ENCODE data around the gene TMBIM6.
"Not testable (repeated sequence)": the region's sequence is repeated elsewhere in the genome, so short reads cannot be mapped to it uniquely, and the experiment has no call there.

TMBIM6 gene

GRCh38 chr12:49777341-49777740, 36.0 kb downstream of the TMBIM6 start:
- in situ Hi-C loops (cut with MboI; ENCODE audit: low sequenced_read_pairs, unreplicated experiment), result no loop called here
- TF ChIP-seq CTCF (IDR thresholded peaks at IDR 0.05; ENCODE audit: borderline replicate concordance, control extremely low read depth, extremely low read depth, insufficient read depth, missing control alignments), result no peak
- no peak for DNase-seq (ENCODE audit: low spot score)

GRCh38 chr12:49777800-49778748, 36.7 kb downstream of the TMBIM6 start:
- in situ Hi-C loops (cut with MboI; ENCODE audit: low sequenced_read_pairs, unreplicated experiment), result no loop called here
- DNase-seq (ENCODE audit: low spot score), result no peak
- peak; percentile 84 for TF ChIP-seq CTCF (IDR thresholded peaks at IDR 0.05; ENCODE audit: borderline replicate concordance, control extremely low read depth, extremely low read depth, insufficient read depth, missing control alignments)

GRCh38 chr12:49779581-49779980, 38.2 kb downstream of the TMBIM6 start:
- no peak for TF ChIP-seq CTCF (IDR thresholded peaks at IDR 0.05; ENCODE audit: borderline replicate concordance, control extremely low read depth, extremely low read depth, insufficient read depth, missing control alignments)
- in situ Hi-C loops (cut with MboI; ENCODE audit: low sequenced_read_pairs, unreplicated experiment), result no loop called here
- no peak for DNase-seq (ENCODE audit: low spot score)

- in situ Hi-C loops (cut with MboI; ENCODE audit: low sequenced_read_pairs, unreplicated experiment), result not testable (repeated sequence)
Measured at GRCh38 chr12:49780914-49781313, 39.6 kb downstream of the TMBIM6 start.

GRCh38 chr12:49783917-49784676, 42.7 kb downstream of the TMBIM6 start:
- in situ Hi-C loops (cut with MboI; ENCODE audit: low sequenced_read_pairs, unreplicated experiment), result no loop called here
- no peak for TF ChIP-seq CTCF (IDR thresholded peaks at IDR 0.05; ENCODE audit: borderline replicate concordance, control extremely low read depth, extremely low read depth, insufficient read depth, missing control alignments)
- DNase-seq (ENCODE audit: low spot score), result no peak

More at GRCh38 chr12:49780914-49781313, 39.6 kb downstream of the TMBIM6 start:
- DNase-seq (ENCODE audit: low spot score), result not testable (repeated sequence)

GRCh38 chr12:49784756-49785409, 43.5 kb downstream of the TMBIM6 start:
- no peak for TF ChIP-seq CTCF (IDR thresholded peaks at IDR 0.05; ENCODE audit: borderline replicate concordance, control extremely low read depth, extremely low read depth, insufficient read depth, missing control alignments)
- DNase-seq (ENCODE audit: low spot score), result no peak
- in situ Hi-C loops (cut with MboI; ENCODE audit: low sequenced_read_pairs, unreplicated experiment), result no loop called here
